Measurements from ENCODE around the gene RBM19.

GRCh38 chr12:113942209-113942608, 23.9 kb downstream of the RBM19 start:
- TF ChIP-seq CTCF (IDR thresholded peaks at IDR 0.05; ENCODE audit: low read depth, low read length, poor library complexity, severe bottlenecking) = no peak
- no peak for TF ChIP-seq EZH2phosphoT487 (IDR thresholded peaks at IDR 0.05; ENCODE audit: borderline replicate concordance, low read length)
